DND-41 (cell line): Measurements from ENCODE around the gene FAM78A.

Source experiments
- ATAC-seq: fragments of 200-7000 bp; cut with Tn5 transposase; 3 replicates; pipeline ENCODE4 v1.9.1; 2021; ENCODE audit warnings: low read depth; ENCODE audit not compliant: insufficient read depth
- DNase-seq: peaks from one replicate; pipeline ENCODE4 v3.0.0-alpha.2; 2020
- H2AFZ ChIP-seq: 2 replicates; pipeline ENCODE4 v1.6.0; 2012; ENCODE audit warnings: low read depth, low read length
- H3K27ac ChIP-seq: 2 replicates; pipeline ENCODE4 v1.5.1; 2012; ENCODE audit warnings: low read length, inconsistent platforms
- H3K27me3 ChIP-seq: fragments of 200-600 bp; sonication (generic); 2 replicates; pipeline ENCODE4 v1.6.0; 2012; ENCODE audit warnings: low read length, mild to moderate bottlenecking, inconsistent platforms; ENCODE audit not compliant: insufficient read depth, poor library complexity
- H3K36me3 ChIP-seq: 2 replicates; pipeline ENCODE4 v1.5.1; 2012; ENCODE audit warnings: low read length, inconsistent platforms; ENCODE audit not compliant: insufficient read depth
- H3K4me1 ChIP-seq: 2 replicates; pipeline ENCODE4 v1.5.1; 2012; ENCODE audit warnings: mild to moderate bottlenecking, low read length; ENCODE audit not compliant: insufficient read depth
- H3K4me2 ChIP-seq: 2 replicates; pipeline ENCODE4 v1.6.0; 2012; ENCODE audit warnings: mild to moderate bottlenecking, moderate library complexity, low read length, inconsistent platforms; ENCODE audit not compliant: insufficient read depth
- H3K4me3 ChIP-seq, 2 experiments: fragments of 200-600 bp in 1 of 2; shearing (Covaris generic) in 1 of 2; 2 replicates each; pipeline ENCODE4 v1.5.1; 2012 to 2016; ENCODE audit warnings: inconsistent platforms in 2 of 2, low read length in 2 of 2, mild to moderate bottlenecking in 2 of 2, low read depth in 1 of 2, moderate library complexity in 1 of 2
- H3K79me2 ChIP-seq: 2 replicates; pipeline ENCODE4 v1.6.0; 2012; ENCODE audit warnings: low read length, inconsistent platforms; ENCODE audit not compliant: insufficient read depth
- H3K9ac ChIP-seq: 2 replicates; pipeline ENCODE4 v1.6.0; 2012; ENCODE audit warnings: low read depth, mild to moderate bottlenecking, inconsistent platforms, low read length, moderate library complexity
- H3K9me3 ChIP-seq: 2 replicates; pipeline ENCODE4 v1.5.1; 2012; ENCODE audit warnings: low read length, moderate library complexity, mild to moderate bottlenecking, inconsistent platforms; ENCODE audit not compliant: insufficient read depth, severe bottlenecking
- H4K20me1 ChIP-seq: 2 replicates; pipeline ENCODE4 v1.6.0; 2012; ENCODE audit warnings: low read length; ENCODE audit not compliant: insufficient read depth
- CTCF ChIP-seq: IDR thresholded peaks from 2 replicates; pipeline ENCODE4 v1.5.1; 2012; ENCODE audit warnings: borderline replicate concordance, low read length, moderate library complexity, mild to moderate bottlenecking; ENCODE audit not compliant: poor library complexity, severe bottlenecking; ENCODE audit errors: extremely low read depth
- EZH2 ChIP-seq: IDR thresholded peaks from 3 replicates; pipeline ENCODE4 v1.6.1; 2012; ENCODE audit warnings: borderline replicate concordance, low read depth, mild to moderate bottlenecking, moderate library complexity, low read length, inconsistent platforms; ENCODE audit not compliant: severe bottlenecking

FAM78A gene

GRCh38 chr9:131262327-131263032, 13.8 kb downstream of the FAM78A start:
- ATAC-seq, result no peak
- H3K4me2 ChIP-seq, result no peak overlapping the region
- H3K4me3 ChIP-seq, result no peak overlapping the region
- TF ChIP-seq CTCF (no peak), EZH2 (no peak)
- no peak for DNase-seq
- H3K9me3 ChIP-seq, result no peaks in the 10 kb centered on the region
- H4K20me1 ChIP-seq, result peaks cover 32% of the 10 kb centered on the region
- H3K79me2 ChIP-seq, result peaks cover 68% of the 10 kb centered on the region
- H3K9ac ChIP-seq, result no peak overlapping the region
- peaks cover 25% of the 10 kb centered on the region for H3K4me1 ChIP-seq
- H3K27ac ChIP-seq, result no peak overlapping the region
- no peaks in the 10 kb centered on the region for H3K27me3 ChIP-seq
- no peak overlapping the region for H2AFZ ChIP-seq
- H3K36me3 ChIP-seq, result peaks cover 78% of the 10 kb centered on the region

GRCh38 chr9:131260751-131261452, 15.4 kb downstream of the FAM78A start:
- ATAC-seq, result no peak
- Histone ChIP-seq H3K4me3 (no peak overlapping the region), H2AFZ (no peak overlapping the region), H4K20me1 (peaks cover 18% of the 10 kb centered on the region; the same call in 1 of the 2 replicates), H3K36me3 (peaks cover 67% of the 10 kb centered on the region), H3K9ac (no peak overlapping the region), H3K27ac (0 out of 2 replicates have a peak overlapping the region, but pooled peaks have one; percentile 16), H3K9me3 (no peaks in the 10 kb centered on the region), H3K27me3 (no peaks in the 10 kb centered on the region), H3K4me1 (peaks cover 28% of the 10 kb centered on the region), H3K4me2 (no peak overlapping the region), H3K79me2 (peaks cover 56% of the 10 kb centered on the region)
- TF ChIP-seq EZH2 (no peak), CTCF (no peak)
- no peak for DNase-seq

GRCh38 chr9:131259916-131260597, 16.3 kb downstream of the FAM78A start:
- no peak overlapping the region for H3K4me2 ChIP-seq
- ATAC-seq (no peak), DNase-seq (no peak)
- H3K79me2 ChIP-seq, result peaks cover 48% of the 10 kb centered on the region
- H3K4me1 ChIP-seq, result peaks cover 33% of the 10 kb centered on the region
- peaks cover 14% of the 10 kb centered on the region; the same call in 1 of the 2 replicates for H4K20me1 ChIP-seq
- H3K36me3 ChIP-seq, result peaks cover 62% of the 10 kb centered on the region
- H3K27ac ChIP-seq, result no peak overlapping the region
- H3K9me3 ChIP-seq, result no peaks in the 10 kb centered on the region
- no peaks in the 10 kb centered on the region for H3K27me3 ChIP-seq
- TF ChIP-seq CTCF, result no peak
- TF ChIP-seq EZH2, result no peak
- H2AFZ ChIP-seq, result no peak overlapping the region
- H3K9ac ChIP-seq, result no peak overlapping the region
- no peak overlapping the region for H3K4me3 ChIP-seq
